Uterus (tissue), 4 donors: Measurements from ENCODE around the gene KIF3C. TPM values are rescaled to one million over a fixed set of nuclear protein-coding genes. Genes with fewer than 3 reads are reported as not detected.
"Not testable (repeated sequence)": the region's sequence is repeated elsewhere in the genome, so short reads cannot be mapped to it uniquely, and the experiment has no call there.

Experiments used
- DNase-seq, 2 donors: peaks; one replicate each; pipeline ENCODE4 v3.0.0-alpha.2; 2019 to 2020
- H3K27ac ChIP-seq, 2 donors: fragments of 200-600 bp; sonication (generic); 1 replicate in 1 of 2; 2 replicates in 1 of 2; pipeline ENCODE4 v1.5.1; 2016 to 2018
- H3K27me3 ChIP-seq, 2 donors: fragments of 200-600 bp; sonication (generic); one replicate each; pipeline ENCODE4 v1.5.1; 2018 to 2019; ENCODE audit warnings: control low read depth in 1 of 2
- H3K36me3 ChIP-seq, 2 donors: fragments of 200-600 bp; sonication (generic); one replicate each; pipeline ENCODE4 v1.5.1; 2019; ENCODE audit warnings: control low read depth in 1 of 2
- H3K4me1 ChIP-seq, 2 donors: fragments of 200-600 bp; sonication (generic); one replicate each; pipeline ENCODE4 v1.5.1; 2018 to 2019; ENCODE audit warnings: control low read depth in 1 of 2
- H3K4me3 ChIP-seq, 2 donors: fragments of 200-600 bp; sonication (generic); 1 replicate in 1 of 2; 2 replicates in 1 of 2; pipeline ENCODE4 v1.5.1; 2018 to 2019; ENCODE audit warnings: mild to moderate bottlenecking in 1 of 2
- H3K9me3 ChIP-seq, 2 donors: fragments of 200-600 bp; sonication (generic); one replicate each; pipeline ENCODE4 v1.5.1; 2019; ENCODE audit warnings: control low read depth in 1 of 2
- POLR2A ChIP-seq, 2 donors: fragments of 450-650 bp; IDR thresholded peaks; one replicate each; pipeline ENCODE4 v1.6.1; 2016; ENCODE audit warnings: antibody characterized with exemption in 2 of 2, mild to moderate bottlenecking in 1 of 2, moderate library complexity in 1 of 2
- intact Hi-C: fragments of 100-400 bp; cut with DNase I; formaldehyde crosslinking; loops from one replicate; pipeline ENCODE4 v1.15.1; 2023; ENCODE audit warnings: low total_unique reads
- total RNA-seq, 4 donors: library from RNA; depleted of rRNA in 3 of 4; stranded (reverse); fragments of >200 nt in 3 of 4; gene quantifications; one replicate each; pipeline versions ENCODE4 v1.1.0 to v1.2.4, GENCODE V29; 2014 to 2023
- TF ChIP-seq, protein P1 (sequence below), 4 experiments: fragments of 200-600 bp in 2 of 4; fragments of 450-650 bp in 2 of 4; sonication (generic) in 2 of 4; IDR thresholded peaks; one replicate each; pipeline ENCODE4 v1.5.1; 2016 to 2019; ENCODE audit warnings: antibody characterized with exemption in 4 of 4, mild to moderate bottlenecking in 2 of 4, moderate library complexity in 1 of 4
- donor health status: DM: yes; HTN: yes; CAD: no.

Gene KIF3C
- total RNA-seq, 4 donors from 2014 or later, result 3.5 to 12.6 (median 7.4) TPM

GRCh38 chr2:26008095-26008494, 25.8 kb upstream of the KIF3C start:
- Histone ChIP-seq H3K27me3 (no peaks in the 10 kb centered on the region), H3K9me3 (no peaks in the 10 kb centered on the region), H3K4me3 (no peak overlapping the region), H3K4me1 (no peaks in the 10 kb centered on the region), H3K36me3 (no peaks in the 10 kb centered on the region), H3K27ac (no peak overlapping the region)
- intact Hi-C loops, result no loop called here
- TF ChIP-seq, protein P1, sequence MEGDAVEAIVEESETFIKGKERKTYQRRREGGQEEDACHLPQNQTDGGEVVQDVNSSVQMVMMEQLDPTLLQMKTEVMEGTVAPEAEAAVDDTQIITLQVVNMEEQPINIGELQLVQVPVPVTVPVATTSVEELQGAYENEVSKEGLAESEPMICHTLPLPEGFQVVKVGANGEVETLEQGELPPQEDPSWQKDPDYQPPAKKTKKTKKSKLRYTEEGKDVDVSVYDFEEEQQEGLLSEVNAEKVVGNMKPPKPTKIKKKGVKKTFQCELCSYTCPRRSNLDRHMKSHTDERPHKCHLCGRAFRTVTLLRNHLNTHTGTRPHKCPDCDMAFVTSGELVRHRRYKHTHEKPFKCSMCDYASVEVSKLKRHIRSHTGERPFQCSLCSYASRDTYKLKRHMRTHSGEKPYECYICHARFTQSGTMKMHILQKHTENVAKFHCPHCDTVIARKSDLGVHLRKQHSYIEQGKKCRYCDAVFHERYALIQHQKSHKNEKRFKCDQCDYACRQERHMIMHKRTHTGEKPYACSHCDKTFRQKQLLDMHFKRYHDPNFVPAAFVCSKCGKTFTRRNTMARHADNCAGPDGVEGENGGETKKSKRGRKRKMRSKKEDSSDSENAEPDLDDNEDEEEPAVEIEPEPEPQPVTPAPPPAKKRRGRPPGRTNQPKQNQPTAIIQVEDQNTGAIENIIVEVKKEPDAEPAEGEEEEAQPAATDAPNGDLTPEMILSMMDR (IDR thresholded peaks at IDR 0.05), result no peak
- TF ChIP-seq POLR2A (IDR thresholded peaks at IDR 0.05), result no peak
- DNase-seq, result no peak

- Histone ChIP-seq H3K27me3 (no peaks in the 10 kb centered on the region), H3K27ac (no peak overlapping the region), H3K4me3 (no peak overlapping the region), H3K9me3 (no peaks in the 10 kb centered on the region), H3K36me3 (no peaks in the 10 kb centered on the region), H3K4me1 (no peaks in the 10 kb centered on the region)
- no peak for DNase-seq
- intact Hi-C loops, result no loop called here
- no peak for TF ChIP-seq POLR2A (IDR thresholded peaks at IDR 0.05)
- TF ChIP-seq, protein P1 (IDR thresholded peaks at IDR 0.05), result no peak
Measured at GRCh38 chr2:26002632-26003310, 20.5 kb upstream of the KIF3C start.

DNA sequence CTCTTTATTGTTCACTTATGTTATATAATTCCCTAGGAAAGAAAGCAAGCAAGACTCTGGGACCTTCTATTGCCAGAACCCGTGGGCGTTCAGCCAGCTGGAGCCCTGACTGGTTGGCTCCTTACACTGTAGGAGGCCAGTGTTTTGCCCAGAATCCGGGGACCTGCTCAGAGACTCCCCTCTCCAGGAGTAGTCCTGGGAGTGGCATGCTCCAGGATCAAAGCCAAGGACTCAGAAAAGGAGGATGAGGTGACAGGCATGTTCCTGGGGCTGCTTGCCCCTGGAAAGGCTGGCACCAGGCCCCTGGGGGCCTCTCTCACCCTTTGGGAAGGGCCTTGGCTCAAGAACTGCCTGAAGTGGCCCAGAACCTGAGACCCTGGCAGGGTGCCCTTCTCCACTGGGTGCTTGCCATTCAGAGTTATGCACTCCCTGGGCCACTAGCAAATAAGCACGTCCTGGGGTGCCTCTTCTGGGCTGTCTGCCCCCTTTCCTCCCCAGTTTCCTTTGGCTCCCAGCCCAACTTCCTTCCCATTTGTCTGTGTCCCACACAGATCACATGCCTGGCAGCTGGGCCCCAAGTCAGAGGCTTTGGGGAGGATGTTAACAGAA, 19.6 kb upstream of the KIF3C start:
- Histone ChIP-seq H3K4me1 (no peaks in the 10 kb centered on the region), H3K36me3 (no peaks in the 10 kb centered on the region), H3K9me3 (no peaks in the 10 kb centered on the region), H3K27ac (no peak overlapping the region), H3K4me3 (no peak overlapping the region), H3K27me3 (no peaks in the 10 kb centered on the region)
- TF ChIP-seq, protein P1 (IDR thresholded peaks at IDR 0.05), result no peak
- TF ChIP-seq POLR2A (IDR thresholded peaks at IDR 0.05), result no peak
- intact Hi-C loops, result no loop called here
- peak; percentile 32 to 59 for DNase-seq

- Histone ChIP-seq H3K4me1 (no peaks in the 10 kb centered on the region), H3K27ac (no peak overlapping the region), H3K27me3 (no peaks in the 10 kb centered on the region), H3K9me3 (no peaks in the 10 kb centered on the region), H3K4me3 (no peak overlapping the region), H3K36me3 (no peaks in the 10 kb centered on the region)
- DNase-seq, result no peak
- intact Hi-C loops, result no loop called here
- TF ChIP-seq, protein P1 (IDR thresholded peaks at IDR 0.05), result no peak
- TF ChIP-seq POLR2A (IDR thresholded peaks at IDR 0.05), result no peak
Measured at GRCh38 chr2:26000561-26001082, 18.3 kb upstream of the KIF3C start.

- H3K4me1 ChIP-seq, H3K36me3 ChIP-seq, H3K9me3 ChIP-seq, H3K4me3 ChIP-seq, H3K27me3 ChIP-seq, intact Hi-C loops, DNase-seq, H3K27ac ChIP-seq: not testable (repeated sequence)
Measured at GRCh38 chr2:25999406-25999805, 17.1 kb upstream of the KIF3C start.

DNA sequence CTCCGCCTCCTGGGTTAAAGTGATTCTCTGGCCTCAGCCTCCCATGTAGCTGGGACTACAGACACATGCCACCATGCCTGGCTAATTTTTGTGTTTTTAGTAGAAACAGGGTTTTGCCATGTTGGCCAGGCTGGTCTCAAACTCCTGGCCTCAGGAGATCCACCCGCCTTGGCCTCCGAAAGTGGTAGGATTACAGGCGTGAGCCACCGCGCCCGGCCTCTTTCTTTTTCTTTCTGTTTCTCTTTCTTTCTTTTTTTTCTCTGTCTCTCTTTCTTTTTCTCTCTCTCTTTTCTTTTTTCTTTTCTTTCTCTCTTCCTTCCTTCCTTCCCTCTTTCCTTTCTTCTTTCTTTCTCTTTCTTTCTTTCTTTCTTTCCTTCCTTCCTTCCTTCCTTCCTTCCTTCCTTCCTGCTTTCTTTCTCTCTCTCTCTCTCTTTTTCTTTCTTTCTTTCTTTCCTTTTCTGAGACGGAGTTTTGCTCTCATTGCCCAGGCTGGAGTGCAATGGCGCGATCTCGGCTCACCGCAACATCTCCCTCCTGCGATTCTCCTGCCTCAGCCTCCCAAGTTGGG, 16.6 kb upstream of the KIF3C start:
- DNase-seq, H3K4me3 ChIP-seq, H3K27me3 ChIP-seq, H3K27ac ChIP-seq, H3K36me3 ChIP-seq, H3K4me1 ChIP-seq, H3K9me3 ChIP-seq, intact Hi-C loops: not testable (repeated sequence)
